ENCODE results near the gene HOMER1. TPM values are rescaled to one million over a fixed set of nuclear protein-coding genes. Genes with fewer than 3 reads are reported as not detected.

Gene HOMER1
- total and polyA plus RNA-seq, 9 of the 15 experiments (the other 6 are each of a cell fraction or from before 2014, with no cell fraction given): 6.3 to 39.9 (median 9.9) TPM

DNA sequence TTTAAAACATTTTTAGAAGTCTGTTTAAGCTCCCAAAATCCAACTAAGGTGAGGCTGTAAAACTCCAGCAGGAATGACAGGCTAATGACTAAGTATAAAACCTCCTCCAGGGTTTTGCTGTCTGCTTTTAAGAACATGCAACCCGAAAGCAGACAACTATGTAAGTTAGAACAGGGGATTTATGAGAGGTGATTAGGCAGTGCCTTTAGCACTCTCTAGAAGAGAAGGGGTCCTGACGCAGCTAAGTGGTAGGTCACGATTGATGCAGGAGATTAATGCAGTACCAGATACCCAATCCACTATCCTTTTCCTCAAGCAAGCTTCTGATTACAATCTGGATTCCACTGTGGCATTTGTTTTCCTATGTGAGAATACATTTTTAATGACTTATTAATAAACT lies 25.9 kb downstream of the HOMER1 start:
- H3K9me1 ChIP-seq (ENCODE audit: control insufficient read depth, insufficient read depth, low read length): no peaks in the 10 kb centered on the region
- no peak overlapping the region for H2AFZ ChIP-seq (ENCODE audit: low read depth, low read length)
- H3K9ac ChIP-seq (ENCODE audit: insufficient read depth in 1 of 2, low read depth in 2 of 2, low read length in 2 of 2): no peak overlapping the region
- H3K4me2 ChIP-seq (ENCODE audit: insufficient read depth, low read length): no peak overlapping the region
- no peaks in the 10 kb centered on the region for H3K4me1 ChIP-seq (replicated peaks in 1 of 2; ENCODE audit: control insufficient read depth in 2 of 2, insufficient read depth in 2 of 2, low read length in 2 of 2)
- no peak overlapping the region for H3K27ac ChIP-seq (ENCODE audit: extremely low read depth, low read depth, low read length)
- POLR2A ChIA-PET: interaction anchor here (0.9 to 1.8 kb wide), 4 partner anchors 12 to 25 kb away, joined by 4 to 6 read pairs (median 4); no protein-coding TSS in a partner anchor
- no peaks in the 10 kb centered on the region; the same call in 1 of the 2 replicates for H4K20me1 ChIP-seq (replicated peaks; ENCODE audit: control insufficient read depth, insufficient read depth, low read length)
- CTCF ChIA-PET (ENCODE audit: low intra/inter-chr PET ratio): no interaction called here
- no peaks in the 10 kb centered on the region for H3K27me3 ChIP-seq (ENCODE audit: control insufficient read depth in 2 of 2, insufficient read depth in 2 of 2, low read length in 2 of 2)
- H3K4me3 ChIP-seq: no peak overlapping the region
- FAIRE-seq: no peak
- no TSS peak for BruUV-seq (replicated peaks)
- in situ Hi-C loops (cut with MboI): no loop called here
- DNase-seq (ENCODE audit: extremely low read depth in 1 of 4, low spot score in 3 of 4): no peak
- intact Hi-C loops (cut with micrococcal nuclease): no loop called here
- H3K79me2 ChIP-seq (ENCODE audit: control insufficient read depth, insufficient read depth, low read length): peaks cover 11% of the 10 kb centered on the region; the same call in 1 of the 3 replicates
- H3K9me3 ChIP-seq (replicated peaks; ENCODE audit: control insufficient read depth, insufficient read depth, low read depth, low read length): no peaks in the 10 kb centered on the region
- 55% methylated on average over 3 of the region's 3 CpGs for WGBS (ENCODE audit: insufficient coverage, low coverage, missing lambda C conversion rate)
- no peaks in the 10 kb centered on the region for H3K36me3 ChIP-seq (ENCODE audit: control insufficient read depth, insufficient read depth, low read length)
- no peak for ATAC-seq
- no peak for TF ChIP-seq ELF2 (CRISPR knock-in tag; IDR thresholded peaks at IDR 0.05)
- TF ChIP-seq ETS1 (conservative IDR thresholded peaks at IDR 0.05; ENCODE audit: control insufficient read depth, low read depth, low read length): no peak
- no peak for TF ChIP-seq ZNF316 (IDR thresholded peaks at IDR 0.05)
- TF ChIP-seq, protein P1, sequence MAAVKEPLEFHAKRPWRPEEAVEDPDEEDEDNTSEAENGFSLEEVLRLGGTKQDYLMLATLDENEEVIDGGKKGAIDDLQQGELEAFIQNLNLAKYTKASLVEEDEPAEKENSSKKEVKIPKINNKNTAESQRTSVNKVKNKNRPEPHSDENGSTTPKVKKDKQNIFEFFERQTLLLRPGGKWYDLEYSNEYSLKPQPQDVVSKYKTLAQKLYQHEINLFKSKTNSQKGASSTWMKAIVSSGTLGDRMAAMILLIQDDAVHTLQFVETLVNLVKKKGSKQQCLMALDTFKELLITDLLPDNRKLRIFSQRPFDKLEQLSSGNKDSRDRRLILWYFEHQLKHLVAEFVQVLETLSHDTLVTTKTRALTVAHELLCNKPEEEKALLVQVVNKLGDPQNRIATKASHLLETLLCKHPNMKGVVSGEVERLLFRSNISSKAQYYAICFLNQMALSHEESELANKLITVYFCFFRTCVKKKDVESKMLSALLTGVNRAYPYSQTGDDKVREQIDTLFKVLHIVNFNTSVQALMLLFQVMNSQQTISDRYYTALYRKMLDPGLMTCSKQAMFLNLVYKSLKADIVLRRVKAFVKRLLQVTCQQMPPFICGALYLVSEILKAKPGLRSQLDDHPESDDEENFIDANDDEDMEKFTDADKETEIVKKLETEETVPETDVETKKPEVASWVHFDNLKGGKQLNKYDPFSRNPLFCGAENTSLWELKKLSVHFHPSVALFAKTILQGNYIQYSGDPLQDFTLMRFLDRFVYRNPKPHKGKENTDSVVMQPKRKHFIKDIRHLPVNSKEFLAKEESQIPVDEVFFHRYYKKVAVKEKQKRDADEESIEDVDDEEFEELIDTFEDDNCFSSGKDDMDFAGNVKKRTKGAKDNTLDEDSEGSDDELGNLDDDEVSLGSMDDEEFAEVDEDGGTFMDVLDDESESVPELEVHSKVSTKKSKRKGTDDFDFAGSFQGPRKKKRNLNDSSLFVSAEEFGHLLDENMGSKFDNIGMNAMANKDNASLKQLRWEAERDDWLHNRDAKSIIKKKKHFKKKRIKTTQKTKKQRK (IDR thresholded peaks at IDR 0.05; ENCODE audit: borderline replicate concordance, low read depth, low read length): no peak
- TF ChIP-seq, protein P2, sequence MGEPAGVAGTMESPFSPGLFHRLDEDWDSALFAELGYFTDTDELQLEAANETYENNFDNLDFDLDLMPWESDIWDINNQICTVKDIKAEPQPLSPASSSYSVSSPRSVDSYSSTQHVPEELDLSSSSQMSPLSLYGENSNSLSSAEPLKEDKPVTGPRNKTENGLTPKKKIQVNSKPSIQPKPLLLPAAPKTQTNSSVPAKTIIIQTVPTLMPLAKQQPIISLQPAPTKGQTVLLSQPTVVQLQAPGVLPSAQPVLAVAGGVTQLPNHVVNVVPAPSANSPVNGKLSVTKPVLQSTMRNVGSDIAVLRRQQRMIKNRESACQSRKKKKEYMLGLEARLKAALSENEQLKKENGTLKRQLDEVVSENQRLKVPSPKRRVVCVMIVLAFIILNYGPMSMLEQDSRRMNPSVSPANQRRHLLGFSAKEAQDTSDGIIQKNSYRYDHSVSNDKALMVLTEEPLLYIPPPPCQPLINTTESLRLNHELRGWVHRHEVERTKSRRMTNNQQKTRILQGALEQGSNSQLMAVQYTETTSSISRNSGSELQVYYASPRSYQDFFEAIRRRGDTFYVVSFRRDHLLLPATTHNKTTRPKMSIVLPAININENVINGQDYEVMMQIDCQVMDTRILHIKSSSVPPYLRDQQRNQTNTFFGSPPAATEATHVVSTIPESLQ (CRISPR knock-in tag; IDR thresholded peaks at IDR 0.05): no peak
- TF ChIP-seq E2F6 (IDR thresholded peaks at IDR 0.05; ENCODE audit: borderline replicate concordance in 1 of 2, extremely low read depth in 1 of 2, insufficient read depth in 1 of 2, insufficient read length in 1 of 2, low read depth in 1 of 2, low read length in 1 of 2, poor library complexity in 1 of 2, severe bottlenecking in 1 of 2): no peak
- no peak for TF ChIP-seq CREB5 (CRISPR knock-in tag; IDR thresholded peaks at IDR 0.05)
- TF ChIP-seq NR2C1 (IDR thresholded peaks at IDR 0.05): no peak
- no peak for TF ChIP-seq NR2C1 (tag; IDR thresholded peaks at IDR 0.05)
- TF ChIP-seq RBM17 (IDR thresholded peaks at IDR 0.05; ENCODE audit: borderline replicate concordance, low read depth, low read length): no peak
- no peak for TF ChIP-seq ZNF174 (CRISPR knock-in tag; IDR thresholded peaks at IDR 0.05)
- no peak for TF ChIP-seq HLTF (IDR thresholded peaks at IDR 0.05)
- TF ChIP-seq ZNF644 (tag; IDR thresholded peaks at IDR 0.05; ENCODE audit: low read depth): no peak
- TF ChIP-seq CBFA2T2 (conservative IDR thresholded peaks at IDR 0.05): no peak
